GM23338 (cell line): ENCODE data around the gene TTL. TPM values are rescaled to one million over a fixed set of nuclear protein-coding genes. Genes with fewer than 3 reads are reported as not detected.

Source experiments
- ATAC-seq: fragments of 200-7000 bp; cut with Tn5 transposase; 3 replicates; pipeline ENCODE4 v1.9.1; 2020
- DNase-seq: peaks from one replicate; pipeline ENCODE4 v3.0.0-alpha.2; 2015; ENCODE audit warnings: low spot score
- H2AFZ ChIP-seq: fragments of 200-600 bp; sonication (generic); 2 replicates; pipeline ENCODE4 v1.8.0; 2016; ENCODE audit warnings: antibody characterized with exemption, mild to moderate bottlenecking, moderate library complexity
- H3F3A ChIP-seq: fragments of 200-600 bp; sonication (generic); replicated peaks from 2 replicates; pipeline ENCODE4 v1.8.0; 2017; ENCODE audit warnings: antibody characterized with exemption, mixed run types, low read depth
- H3K27ac ChIP-seq: fragments of 200-600 bp; sonication (generic); 2 replicates; pipeline ENCODE4 v1.6.1; 2016; ENCODE audit warnings: low read depth
- H3K27me3 ChIP-seq: fragments of 200-600 bp; sonication (generic); 2 replicates; pipeline ENCODE4 v1.8.0; 2016; ENCODE audit warnings: mild to moderate bottlenecking, mixed run types, moderate library complexity; ENCODE audit not compliant: insufficient read depth
- H3K36me3 ChIP-seq: fragments of 200-600 bp; sonication (generic); 2 replicates; pipeline ENCODE4 v1.8.0; 2016; ENCODE audit warnings: mild to moderate bottlenecking; ENCODE audit not compliant: insufficient read depth
- H3K4me1 ChIP-seq: fragments of 200-600 bp; sonication (generic); 2 replicates; pipeline ENCODE4 v1.8.0; 2016; ENCODE audit warnings: mild to moderate bottlenecking, moderate library complexity; ENCODE audit not compliant: insufficient read depth
- H3K4me2 ChIP-seq: fragments of 200-600 bp; sonication (generic); 2 replicates; pipeline ENCODE4 v1.7.1; 2017; ENCODE audit warnings: mixed run types
- H3K4me3 ChIP-seq: fragments of 200-600 bp; sonication (generic); 2 replicates; pipeline ENCODE4 v1.6.1; 2016; ENCODE audit warnings: mixed run types
- H3K79me2 ChIP-seq: fragments of 200-600 bp; sonication (generic); replicated peaks from 2 replicates; pipeline ENCODE4 v1.8.0; 2017; ENCODE audit warnings: mild to moderate bottlenecking; ENCODE audit not compliant: insufficient read depth
- H3K9me2 ChIP-seq: fragments of 200-600 bp; sonication (generic); 2 replicates; pipeline ENCODE4 v1.8.0; 2017; ENCODE audit not compliant: insufficient read depth
- H4K20me1 ChIP-seq: fragments of 200-600 bp; sonication (generic); replicated peaks from 2 replicates; pipeline ENCODE4 v1.8.0; 2017; ENCODE audit warnings: mild to moderate bottlenecking; ENCODE audit not compliant: insufficient read depth
- H3K27ac Mint-ChIP-seq: 2 replicates; pipeline ENCODE4 v1.8.0; 2020; ENCODE audit warnings: inconsistent platforms, mild to moderate bottlenecking, moderate library complexity, mixed read lengths
- H3K27me3 Mint-ChIP-seq: 3 replicates; pipeline ENCODE4 v1.8.0; 2022; ENCODE audit warnings: low read depth, mild to moderate bottlenecking, moderate library complexity, mixed read lengths, inconsistent platforms; ENCODE audit not compliant: insufficient read depth, poor library complexity
- H3K36me3 Mint-ChIP-seq: 3 replicates; pipeline ENCODE4 v1.8.0; 2021; ENCODE audit warnings: low read depth, mild to moderate bottlenecking, inconsistent platforms, moderate library complexity, mixed read lengths
- H3K4me1 Mint-ChIP-seq: 3 replicates; pipeline ENCODE4 v1.8.0; 2020; ENCODE audit warnings: mild to moderate bottlenecking, inconsistent platforms, mixed read lengths
- H3K4me3 Mint-ChIP-seq: 3 replicates; pipeline ENCODE4 v1.8.0; 2021; ENCODE audit warnings: moderate library complexity, mild to moderate bottlenecking, inconsistent platforms, mixed read lengths
- H3K9me3 Mint-ChIP-seq: 3 replicates; pipeline ENCODE4 v1.8.0; 2020; ENCODE audit warnings: moderate library complexity, mild to moderate bottlenecking, inconsistent platforms, mixed read lengths
- CREB1 ChIP-seq: fragments of 250-450 bp; sonication (Bioruptor Pico); IDR thresholded peaks from 2 replicates; pipeline ENCODE4 v1.5.0; 2020; ENCODE audit warnings: low read depth, mild to moderate bottlenecking, moderate library complexity
- CTCF ChIP-seq, 2 experiments: fragments of 200-600 bp in 1 of 2; sonication (generic) in 1 of 2; conservative IDR thresholded peaks; 2 replicates each; pipeline versions ENCODE4 v1.5.1 to v1.6.1; 2016 to 2017; ENCODE audit warnings: antibody characterized with exemption in 2 of 2, low read depth in 2 of 2, mild to moderate bottlenecking in 2 of 2, moderate library complexity in 1 of 2
- ETS1 ChIP-seq: IDR thresholded peaks from 2 replicates; pipeline ENCODE4 v1.6.1; 2016; ENCODE audit warnings: antibody characterized with exemption
- EZH2 ChIP-seq: fragments of 200-600 bp; sonication (generic); IDR thresholded peaks from one replicate; pipeline ENCODE4 v1.8.0; 2017; ENCODE audit warnings: antibody characterized with exemption, mild to moderate bottlenecking, low read depth; ENCODE audit not compliant: unreplicated experiment
- EZH2phosphoT487 ChIP-seq: fragments of 200-600 bp; sonication (generic); IDR thresholded peaks from one replicate; pipeline ENCODE4 v1.8.1; 2018; ENCODE audit warnings: antibody characterized with exemption; ENCODE audit not compliant: unreplicated experiment
- JUNB ChIP-seq: IDR thresholded peaks from one replicate; pipeline ENCODE4 v1.6.1; 2016; ENCODE audit warnings: antibody characterized with exemption; ENCODE audit not compliant: unreplicated experiment
- NANOG ChIP-seq: IDR thresholded peaks from 2 replicates; pipeline ENCODE4 v1.6.1; 2016; ENCODE audit warnings: antibody characterized with exemption, borderline replicate concordance
- POLR2AphosphoS5 ChIP-seq: IDR thresholded peaks from 2 replicates; pipeline ENCODE4 v1.6.1; 2016; ENCODE audit warnings: antibody characterized with exemption, low read depth
- ZNF331 ChIP-seq: fragments of 250-450 bp; sonication (Bioruptor Pico); IDR thresholded peaks from 2 replicates; pipeline ENCODE4 v1.5.0; 2020; ENCODE audit warnings: low read depth, mild to moderate bottlenecking, moderate library complexity
- polyA plus RNA-seq: library from polyadenylated mRNA; unstranded; fragments of >200 nt; fragmentation: Nextera tagmentation; extraction: Ambion mirVana; gene quantifications from 2 replicates; pipeline ENCODE4 v1.2.1, GENCODE V29; 2016
- total RNA-seq: library from RNA; depleted of rRNA; stranded (reverse); fragments of >200 nt; shearing (Covaris generic); gene quantifications from 2 replicates; pipeline ENCODE4 v1.2.3, GENCODE V29; 2014
- TF ChIP-seq, protein P1 (sequence below): fragments of 250-450 bp; sonication (Bioruptor Pico); IDR thresholded peaks from 2 replicates; pipeline ENCODE4 v1.5.0; 2020; ENCODE audit warnings: mild to moderate bottlenecking, moderate library complexity

The TTL gene
- total and polyA plus RNA-seq, 2 experiments from 2014 or later = 10.1 to 34.6 TPM

- H3K4me1 ChIP-seq = no peaks in the 10 kb centered on the region
- peaks cover 14% of the 10 kb centered on the region for H3K36me3 ChIP-seq
- no peaks in the 10 kb centered on the region for H3K27me3 ChIP-seq
- no peak overlapping the region for H3K4me3 ChIP-seq
- Mint-ChIP-seq H3K9me3 (peaks cover 8% of the 10 kb centered on the region; the same call in 2 of the 3 replicates), H3K27me3 (peaks cover 5% of the 10 kb centered on the region), H3K4me3 (no peak overlapping the region), H3K36me3 (peaks cover 79% of the 10 kb centered on the region), H3K27ac (no peak overlapping the region), H3K4me1 (no peaks in the 10 kb centered on the region)
- H3F3A ChIP-seq = no peaks in the 10 kb centered on the region
- H3K79me2 ChIP-seq = peaks cover 3% of the 10 kb centered on the region; the same call in 1 of the 2 replicates
- H2AFZ ChIP-seq = no peak overlapping the region
- H3K9me2 ChIP-seq = no peaks in the 10 kb centered on the region
- H4K20me1 ChIP-seq = peaks cover 8% of the 10 kb centered on the region; the same call in 1 of the 2 replicates
- no peak overlapping the region for H3K4me2 ChIP-seq
- no peak for DNase-seq
- TF ChIP-seq CREB1 (CRISPR knock-in tag) (no peak), JUNB (no peak), ETS1 (no peak), EZH2 (no peak), CTCF (conservative IDR thresholded peaks at IDR 0.05; ENCODE audit: low read depth in 2 of 2) (no peak)
- no peak overlapping the region for H3K27ac ChIP-seq
- ATAC-seq = no peak
These were observed 36.9 kb downstream of the TTL start for GRCh38 chr2:112518807-112519206.

DNA sequence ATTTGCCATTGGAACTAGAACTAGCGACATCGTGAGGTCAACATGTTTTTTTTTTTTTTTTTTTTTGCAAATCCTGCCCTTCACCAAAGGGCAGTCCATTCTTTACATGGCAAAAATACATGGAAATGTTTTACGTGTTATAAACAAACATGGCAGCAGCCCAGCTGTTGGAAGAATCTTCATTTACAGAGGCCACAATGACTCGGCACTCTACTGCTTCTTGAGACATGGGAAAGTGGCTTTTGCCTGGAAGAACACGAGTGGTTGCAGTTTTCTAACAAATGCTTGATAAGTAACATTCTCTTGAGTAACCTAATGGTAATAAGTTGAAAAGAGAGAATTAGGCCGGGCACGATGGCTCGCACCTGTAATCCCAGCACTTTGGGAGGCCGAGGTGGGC lies 37.5 kb downstream of the TTL start:
- Histone ChIP-seq H3K79me2 (no peaks in the 10 kb centered on the region), H2AFZ (no peak overlapping the region), H3K4me3 (no peak overlapping the region), H3K36me3 (peaks cover 10% of the 10 kb centered on the region), H3K9me2 (no peaks in the 10 kb centered on the region), H3K4me1 (no peaks in the 10 kb centered on the region), H3K4me2 (no peak overlapping the region), H3F3A (no peaks in the 10 kb centered on the region), H3K27me3 (no peaks in the 10 kb centered on the region), H3K27ac (no peak overlapping the region), H4K20me1 (0 out of 2 replicates have a peak, but pooled peaks cover 4% of the 10 kb centered on the region)
- Mint-ChIP-seq H3K36me3 (peaks cover 79% of the 10 kb centered on the region), H3K9me3 (peaks cover 6% of the 10 kb centered on the region; the same call in 2 of the 3 replicates), H3K4me3 (no peak overlapping the region), H3K27ac (no peak overlapping the region), H3K4me1 (no peaks in the 10 kb centered on the region), H3K27me3 (peaks cover 5% of the 10 kb centered on the region)
- DNase-seq = no peak
- TF ChIP-seq POLR2AphosphoS5 = no peak
- TF ChIP-seq, protein P1, sequence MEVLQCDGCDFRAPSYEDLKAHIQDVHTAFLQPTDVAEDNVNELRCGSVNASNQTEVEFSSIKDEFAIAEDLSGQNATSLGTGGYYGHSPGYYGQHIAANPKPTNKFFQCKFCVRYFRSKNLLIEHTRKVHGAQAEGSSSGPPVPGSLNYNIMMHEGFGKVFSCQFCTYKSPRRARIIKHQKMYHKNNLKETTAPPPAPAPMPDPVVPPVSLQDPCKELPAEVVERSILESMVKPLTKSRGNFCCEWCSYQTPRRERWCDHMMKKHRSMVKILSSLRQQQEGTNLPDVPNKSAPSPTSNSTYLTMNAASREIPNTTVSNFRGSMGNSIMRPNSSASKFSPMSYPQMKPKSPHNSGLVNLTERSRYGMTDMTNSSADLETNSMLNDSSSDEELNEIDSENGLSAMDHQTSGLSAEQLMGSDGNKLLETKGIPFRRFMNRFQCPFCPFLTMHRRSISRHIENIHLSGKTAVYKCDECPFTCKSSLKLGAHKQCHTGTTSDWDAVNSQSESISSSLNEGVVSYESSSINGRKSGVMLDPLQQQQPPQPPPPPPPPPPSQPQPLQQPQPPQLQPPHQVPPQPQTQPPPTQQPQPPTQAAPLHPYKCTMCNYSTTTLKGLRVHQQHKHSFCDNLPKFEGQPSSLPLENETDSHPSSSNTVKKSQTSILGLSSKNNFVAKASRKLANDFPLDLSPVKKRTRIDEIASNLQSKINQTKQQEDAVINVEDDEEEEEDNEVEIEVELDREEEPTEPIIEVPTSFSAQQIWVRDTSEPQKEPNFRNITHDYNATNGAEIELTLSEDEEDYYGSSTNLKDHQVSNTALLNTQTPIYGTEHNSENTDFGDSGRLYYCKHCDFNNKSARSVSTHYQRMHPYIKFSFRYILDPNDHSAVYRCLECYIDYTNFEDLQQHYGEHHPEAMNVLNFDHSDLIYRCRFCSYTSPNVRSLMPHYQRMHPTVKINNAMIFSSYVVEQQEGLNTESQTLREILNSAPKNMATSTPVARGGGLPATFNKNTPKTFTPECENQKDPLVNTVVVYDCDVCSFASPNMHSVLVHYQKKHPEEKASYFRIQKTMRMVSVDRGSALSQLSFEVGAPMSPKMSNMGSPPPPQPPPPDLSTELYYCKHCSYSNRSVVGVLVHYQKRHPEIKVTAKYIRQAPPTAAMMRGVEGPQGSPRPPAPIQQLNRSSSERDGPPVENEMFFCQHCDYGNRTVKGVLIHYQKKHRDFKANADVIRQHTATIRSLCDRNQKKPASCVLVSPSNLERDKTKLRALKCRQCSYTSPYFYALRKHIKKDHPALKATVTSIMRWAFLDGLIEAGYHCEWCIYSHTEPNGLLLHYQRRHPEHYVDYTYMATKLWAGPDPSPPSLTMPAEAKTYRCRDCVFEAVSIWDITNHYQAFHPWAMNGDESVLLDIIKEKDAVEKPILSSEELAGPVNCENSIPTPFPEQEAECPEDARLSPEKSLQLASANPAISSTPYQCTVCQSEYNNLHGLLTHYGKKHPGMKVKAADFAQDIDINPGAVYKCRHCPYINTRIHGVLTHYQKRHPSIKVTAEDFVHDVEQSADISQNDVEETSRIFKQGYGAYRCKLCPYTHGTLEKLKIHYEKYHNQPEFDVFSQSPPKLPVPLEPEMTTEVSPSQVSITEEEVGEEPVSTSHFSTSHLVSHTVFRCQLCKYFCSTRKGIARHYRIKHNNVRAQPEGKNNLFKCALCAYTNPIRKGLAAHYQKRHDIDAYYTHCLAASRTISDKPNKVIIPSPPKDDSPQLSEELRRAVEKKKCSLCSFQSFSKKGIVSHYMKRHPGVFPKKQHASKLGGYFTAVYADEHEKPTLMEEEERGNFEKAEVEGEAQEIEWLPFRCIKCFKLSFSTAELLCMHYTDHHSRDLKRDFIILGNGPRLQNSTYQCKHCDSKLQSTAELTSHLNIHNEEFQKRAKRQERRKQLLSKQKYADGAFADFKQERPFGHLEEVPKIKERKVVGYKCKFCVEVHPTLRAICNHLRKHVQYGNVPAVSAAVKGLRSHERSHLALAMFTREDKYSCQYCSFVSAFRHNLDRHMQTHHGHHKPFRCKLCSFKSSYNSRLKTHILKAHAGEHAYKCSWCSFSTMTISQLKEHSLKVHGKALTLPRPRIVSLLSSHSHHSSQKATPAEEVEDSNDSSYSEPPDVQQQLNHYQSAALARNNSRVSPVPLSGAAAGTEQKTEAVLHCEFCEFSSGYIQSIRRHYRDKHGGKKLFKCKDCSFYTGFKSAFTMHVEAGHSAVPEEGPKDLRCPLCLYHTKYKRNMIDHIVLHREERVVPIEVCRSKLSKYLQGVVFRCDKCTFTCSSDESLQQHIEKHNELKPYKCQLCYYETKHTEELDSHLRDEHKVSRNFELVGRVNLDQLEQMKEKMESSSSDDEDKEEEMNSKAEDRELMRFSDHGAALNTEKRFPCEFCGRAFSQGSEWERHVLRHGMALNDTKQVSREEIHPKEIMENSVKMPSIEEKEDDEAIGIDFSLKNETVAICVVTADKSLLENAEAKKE (CRISPR knock-in tag) = no peak
- no peak for TF ChIP-seq ZNF331 (CRISPR knock-in tag)
- no peak for TF ChIP-seq NANOG
- TF ChIP-seq EZH2phosphoT487 = no peak
- no peak for TF ChIP-seq ETS1
- no peak for ATAC-seq
